DOHH2 (cell line): ENCODE data around the gene AANAT.

Experiments
- H3F3A ChIP-seq: fragments of 200-600 bp; sonication (generic), shearing (Covaris generic); 2 replicates; pipeline ENCODE4 v1.6.0; 2016; ENCODE audit warnings: antibody characterized with exemption, mild to moderate bottlenecking; ENCODE audit not compliant: control insufficient read depth, insufficient read depth
- H3K27ac ChIP-seq: fragments of 200-600 bp; sonication (generic); 2 replicates; pipeline ENCODE4 v1.5.1; 2014; ENCODE audit warnings: low read depth, mild to moderate bottlenecking, low read length, moderate library complexity
- H3K27me3 ChIP-seq: fragments of 200-600 bp; sonication (generic); 2 replicates; pipeline ENCODE4 v1.6.1; 2014; ENCODE audit warnings: mild to moderate bottlenecking, low read length, mixed read lengths; ENCODE audit not compliant: control insufficient read depth
- H3K36me3 ChIP-seq: fragments of 200-600 bp; sonication (generic); 2 replicates; pipeline ENCODE4 v1.6.1; 2014; ENCODE audit warnings: mild to moderate bottlenecking, low read length, moderate library complexity, mixed read lengths; ENCODE audit not compliant: control insufficient read depth
- H3K4me1 ChIP-seq: fragments of 200-600 bp; sonication (generic); 2 replicates; pipeline ENCODE4 v1.6.1; 2014; ENCODE audit warnings: mild to moderate bottlenecking, low read length, mixed read lengths; ENCODE audit not compliant: control insufficient read depth
- H3K4me2 ChIP-seq: fragments of 200-600 bp; sonication (generic); 2 replicates; pipeline ENCODE4 v1.6.0; 2014; ENCODE audit warnings: mild to moderate bottlenecking, low read length, moderate library complexity
- H3K4me3 ChIP-seq: fragments of 200-600 bp; sonication (generic); 2 replicates; pipeline ENCODE4 v1.5.1; 2014; ENCODE audit warnings: mild to moderate bottlenecking, low read length, mixed read lengths
- H3K79me2 ChIP-seq: fragments of 200-600 bp; sonication (generic); 2 replicates; pipeline ENCODE4 v1.6.1; 2014; ENCODE audit warnings: mild to moderate bottlenecking, low read length, mixed read lengths; ENCODE audit not compliant: control insufficient read depth
- H3K9me2 ChIP-seq: fragments of 200-600 bp; sonication (generic); replicated peaks from 2 replicates; pipeline ENCODE4 v1.6.1; 2014; ENCODE audit warnings: mild to moderate bottlenecking, low read length, mixed read lengths; ENCODE audit not compliant: control insufficient read depth
- H3K9me3 ChIP-seq: fragments of 200-600 bp; sonication (generic); 2 replicates; pipeline ENCODE4 v1.6.1; 2014; ENCODE audit warnings: antibody characterized with exemption, low read length, mixed read lengths; ENCODE audit not compliant: control insufficient read depth, insufficient read depth
- H4K20me1 ChIP-seq: fragments of 200-600 bp; sonication (generic); 2 replicates; pipeline ENCODE4 v1.6.0; 2014; ENCODE audit warnings: low read depth, mild to moderate bottlenecking, antibody characterized with exemption, low read length, moderate library complexity; ENCODE audit not compliant: control insufficient read depth, insufficient read depth
- CTCF ChIP-seq: fragments of 200-600 bp; sonication (generic); IDR thresholded peaks from one replicate; pipeline ENCODE4 v1.5.1; 2014; ENCODE audit warnings: antibody characterized with exemption, mild to moderate bottlenecking, low read depth, low read length; ENCODE audit not compliant: poor library complexity, severe bottlenecking
- EZH2phosphoT487 ChIP-seq: fragments of 200-600 bp; sonication (generic); IDR thresholded peaks from 2 replicates; pipeline ENCODE4 v1.6.1; 2017; ENCODE audit warnings: borderline replicate concordance, mild to moderate bottlenecking, antibody characterized with exemption, low read length, moderate library complexity, mixed read lengths

Gene AANAT

GRCh38 chr17:76421044-76421407 lies 46.4 kb upstream of the AANAT start:
- Histone ChIP-seq H4K20me1 (no peaks in the 10 kb centered on the region), H3K36me3 (peaks cover 31% of the 10 kb centered on the region), H3K4me3 (peak overlapping the region; percentile 69), H3K27ac (peak overlapping the region; percentile 79), H3K4me1 (peaks cover 91% of the 10 kb centered on the region), H3K79me2 (peaks cover 91% of the 10 kb centered on the region), H3K27me3 (no peaks in the 10 kb centered on the region), H3K9me3 (no peaks in the 10 kb centered on the region), H3F3A (peaks cover 12% of the 10 kb centered on the region), H3K9me2 (no peaks in the 10 kb centered on the region), H3K4me2 (peak overlapping the region; percentile 84)
- no peak for TF ChIP-seq EZH2phosphoT487
- no peak for TF ChIP-seq CTCF

- Histone ChIP-seq H4K20me1 (no peaks in the 10 kb centered on the region), H3K36me3 (peaks cover 25% of the 10 kb centered on the region), H3K79me2 (peaks cover 91% of the 10 kb centered on the region), H3K9me3 (no peaks in the 10 kb centered on the region), H3K4me1 (peaks cover 94% of the 10 kb centered on the region), H3K27me3 (no peaks in the 10 kb centered on the region), H3K27ac (peak overlapping the region; percentile 60), H3K9me2 (no peaks in the 10 kb centered on the region), H3K4me3 (peak overlapping the region; percentile 55), H3F3A (peaks cover 18% of the 10 kb centered on the region), H3K4me2 (peak overlapping the region; percentile 71)
- TF ChIP-seq CTCF (no peak), EZH2phosphoT487 (no peak)
These were observed 45.0 kb upstream of the AANAT start for GRCh38 chr17:76422406-76422805.

- no peaks in the 10 kb centered on the region for H3K9me3 ChIP-seq
- H3K4me3 ChIP-seq = peak overlapping the region; percentile 55
- TF ChIP-seq CTCF (no peak), EZH2phosphoT487 (no peak)
- peaks cover 92% of the 10 kb centered on the region for H3K4me1 ChIP-seq
- peak overlapping the region; percentile 60 for H3K27ac ChIP-seq
- H3K27me3 ChIP-seq = no peaks in the 10 kb centered on the region
- H3K4me2 ChIP-seq = peak overlapping the region; percentile 71
- H3K36me3 ChIP-seq = peaks cover 22% of the 10 kb centered on the region
- H3F3A ChIP-seq = peaks cover 19% of the 10 kb centered on the region
- peaks cover 89% of the 10 kb centered on the region for H3K79me2 ChIP-seq
- H3K9me2 ChIP-seq = no peaks in the 10 kb centered on the region
- H4K20me1 ChIP-seq = no peaks in the 10 kb centered on the region
These were observed 44.5 kb upstream of the AANAT start for GRCh38 chr17:76422860-76423259.

- peaks cover 92% of the 10 kb centered on the region for H3K4me1 ChIP-seq
- H3K27ac ChIP-seq = peak overlapping the region; percentile 91
- TF ChIP-seq EZH2phosphoT487 = no peak
- no peak for TF ChIP-seq CTCF
- H3K9me3 ChIP-seq = no peaks in the 10 kb centered on the region
- H3K79me2 ChIP-seq = peaks cover 88% of the 10 kb centered on the region
- H3K4me2 ChIP-seq = peak overlapping the region; percentile 82
- H3K27me3 ChIP-seq = no peaks in the 10 kb centered on the region
- no peaks in the 10 kb centered on the region for H4K20me1 ChIP-seq
- H3K4me3 ChIP-seq = peak overlapping the region; percentile 64
- H3K9me2 ChIP-seq = no peaks in the 10 kb centered on the region
- H3K36me3 ChIP-seq = peaks cover 37% of the 10 kb centered on the region
- H3F3A ChIP-seq = peaks cover 19% of the 10 kb centered on the region
These were observed 40.5 kb upstream of the AANAT start for GRCh38 chr17:76426853-76427252.
